Gastroesophageal sphincter (tissue), 4 donors: ENCODE data around the gene SLC46A2. TPM values are rescaled to one million over a fixed set of nuclear protein-coding genes. Genes with fewer than 3 reads are reported as not detected.

ENCODE experiments used
- ATAC-seq: fragments of 150-250 bp; one replicate; pipeline ENCODE4 v1.9.1; 2016; ENCODE audit warnings: mild to moderate bottlenecking, moderate library complexity
- H3K27ac ChIP-seq, 4 donors: fragments of 200-600 bp; sonication (generic) in 3 of 4; 1 replicate in 3 of 4; 2 replicates in 1 of 4; pipeline ENCODE4 v1.5.1; 2016 to 2019
- H3K27me3 ChIP-seq: fragments of 200-600 bp; sonication (generic); one replicate; pipeline ENCODE4 v1.5.1; 2019
- H3K36me3 ChIP-seq, 2 donors: fragments of 200-600 bp; sonication (generic); one replicate each; pipeline ENCODE4 v1.5.1; 2019; ENCODE audit warnings: control low read depth in 1 of 2
- H3K4me1 ChIP-seq, 3 donors: fragments of 200-600 bp; sonication (generic); 1 replicate in 2 of 3; 2 replicates in 1 of 3; pipeline ENCODE4 v1.5.1; 2016 to 2019; ENCODE audit warnings: control low read depth in 2 of 3
- H3K4me3 ChIP-seq, 2 donors: fragments of 200-600 bp; sonication (generic); one replicate each; pipeline ENCODE4 v1.5.1; 2019; ENCODE audit warnings: mild to moderate bottlenecking in 1 of 2, moderate library complexity in 1 of 2
- H3K9me3 ChIP-seq, 3 donors: fragments of 200-600 bp; sonication (generic); one replicate each; pipeline ENCODE4 v1.5.1; 2017 to 2019; ENCODE audit warnings: control low read depth in 2 of 3
- CTCF ChIP-seq, 4 experiments: fragments of 200-600 bp in 2 of 4; fragments of 450-650 bp in 2 of 4; sonication (generic) in 1 of 4; IDR thresholded peaks; one replicate each; pipeline ENCODE4 v1.5.1; 2017 to 2019; ENCODE audit warnings: antibody characterized with exemption in 4 of 4, mild to moderate bottlenecking in 2 of 4, moderate library complexity in 2 of 4
- EP300 ChIP-seq: sonication (generic); formaldehyde crosslinking; IDR thresholded peaks from one replicate; pipeline ENCODE4 v1.6.1; 2017; ENCODE audit warnings: antibody characterized with exemption, mild to moderate bottlenecking
- POLR2A ChIP-seq, 2 donors: fragments of 450-650 bp; IDR thresholded peaks; one replicate each; pipeline ENCODE4 v1.6.1; 2017; ENCODE audit warnings: antibody characterized with exemption in 2 of 2, mild to moderate bottlenecking in 2 of 2, moderate library complexity in 1 of 2
- POLR2AphosphoS5 ChIP-seq: sonication (generic); formaldehyde crosslinking; IDR thresholded peaks from one replicate; pipeline ENCODE4 v1.6.1; 2017; ENCODE audit warnings: antibody characterized with exemption
- WGBS, 2 donors: methylation state at CpG; one replicate each; pipeline ENCODE4 v1.1.5; 2018; ENCODE audit warnings: low coverage in 1 of 2; 5-methylcytosine and 5-hydroxymethylcytosine counted together
- total RNA-seq, 4 donors: library from RNA; depleted of rRNA; stranded (reverse); fragments of >200 nt; gene quantifications; one replicate each; pipeline ENCODE4 v1.1.0, GENCODE V29; 2016

SLC46A2 gene
- total RNA-seq, 4 donors from 2014 or later: 0.27 TPM; not detected in 3

- no peak for TF ChIP-seq EP300
- TF ChIP-seq POLR2A (IDR thresholded peaks at IDR 0.05): no peak
- TF ChIP-seq POLR2AphosphoS5: no peak
- TF ChIP-seq CTCF (IDR thresholded peaks at IDR 0.05): no peak
- peaks cover 0 to 24% of the 10 kb centered on the region in 2 donors for H3K36me3 ChIP-seq
- no peaks in the 10 kb centered on the region for H3K9me3 ChIP-seq
- H3K27me3 ChIP-seq: no peaks in the 10 kb centered on the region
- peak overlapping the region in 2 of 4 donors; percentile 27 for H3K27ac ChIP-seq
- WGBS, 2 donors: 57 to 100% methylated on average over 2 to 5 of the region's 5 CpGs
- no peak overlapping the region for H3K4me3 ChIP-seq
- peaks cover 0 to 9% (median 0%) of the 10 kb centered on the region in 3 donors for H3K4me1 ChIP-seq
- peak; percentile 53 for ATAC-seq
Measured at GRCh38 chr9:112831281-112831851, 59.3 kb downstream of the SLC46A2 start.

Other genes with a start within 250 kb of the SLC46A2 start
- 10 to 100 TPM; 11.6 to 14.2 (median 13.0) TPM for gene INIP, start 172.8 kb downstream of the SLC46A2 start, total RNA-seq
- 10 to 100 TPM in 2 of 4 donors, 1 to 10 TPM in 2; 6.2 to 18.2 (median 10.4) TPM for gene SNX30, start 140.1 kb downstream of the SLC46A2 start, total RNA-seq
- gene ZNF883, start 121.3 kb upstream of the SLC46A2 start, total RNA-seq: 1 to 10 TPM in 1 of 4 donors, under 1 TPM in 3; 0.62 to 1.2 (median 0.90) TPM
- 1 to 10 TPM; 1.9 to 4.7 (median 3.0) TPM for gene ZFP37, start 165.8 kb upstream of the SLC46A2 start, total RNA-seq